ENCODE data around the gene FAM162A. TPM values are rescaled to one million over a fixed set of nuclear protein-coding genes. Genes with fewer than 3 reads are reported as not detected.
A peak's percentile ranks its signal among the peaks of the same experiment; 100 is the strongest.
"Not testable (repeated sequence)": the region's sequence is repeated elsewhere in the genome, so short reads cannot be mapped to it uniquely, and the experiment has no call there.

The FAM162A gene
- total RNA-seq, 1 donor from 2014 or later = 77.8 TPM

GRCh38 chr3:122415104-122415744 lies 31.2 kb downstream of the FAM162A start:
- Mint-ChIP-seq H3K4me1 (peaks cover 39% of the 10 kb centered on the region), H3K9me3 (no peaks in the 10 kb centered on the region), H3K4me3 (peak overlapping the region; percentile 98), H3K36me3 (ENCODE audit: low read depth) (peaks cover 44% of the 10 kb centered on the region), H3K27me3 (peaks cover 3% of the 10 kb centered on the region), H3K27ac (peak overlapping the region; percentile 99)
- intact Hi-C loops (cut with micrococcal nuclease) = no loop called here
- DNase-seq = peak; percentile 86

- Mint-ChIP-seq H3K27me3 (peaks cover 3% of the 10 kb centered on the region), H3K27ac (peak within 1 kb of the TSS; percentile 99), H3K4me1 (peaks cover 38% of the 10 kb centered on the region), H3K9me3 (no peaks in the 10 kb centered on the region), H3K36me3 (ENCODE audit: low read depth) (peaks cover 41% of the 10 kb centered on the region), H3K4me3 (peak within 1 kb of the TSS; percentile 98)
- intact Hi-C loops (cut with micrococcal nuclease) = loop anchor here (1.0 to 2.0 kb wide), 6 partner anchors 32 to 871 kb away; partner anchors contain the start of genes FAM162A, HSPBAP1, KPNA1 and PARP14
- DNase-seq = peak; percentile 99
These were observed 32.0 kb downstream of the FAM162A start, which contains the start of gene WDR5B for GRCh38 chr3:122415762-122416654. WDR5B (minus strand) TSS chr3:122416062; CDS start chr3:122415528, 534 bp downstream.

GRCh38 chr3:122416966-122417365 lies 33.0 kb downstream of the FAM162A start:
- peaks cover 3% of the 10 kb centered on the region for H3K27me3 Mint-ChIP-seq
- no peaks in the 10 kb centered on the region for H3K9me3 Mint-ChIP-seq
- H3K36me3 Mint-ChIP-seq (ENCODE audit: low read depth) = peaks cover 43% of the 10 kb centered on the region
- DNase-seq = no peak
- intact Hi-C loops (cut with micrococcal nuclease) = loop anchor here (1.0 to 2.0 kb wide), 6 partner anchors 33 to 872 kb away; partner anchors contain the start of genes FAM162A, HSPBAP1, KPNA1 and PARP14
- H3K27ac Mint-ChIP-seq = peak overlapping the region; percentile 99
- H3K4me1 Mint-ChIP-seq = peaks cover 38% of the 10 kb centered on the region
- H3K4me3 Mint-ChIP-seq = peak overlapping the region; percentile 98

GRCh38 chr3:122421101-122421500 lies 37.1 kb downstream of the FAM162A start:
- H3K9me3 Mint-ChIP-seq = no peaks in the 10 kb centered on the region
- H3K4me3 Mint-ChIP-seq = no peak overlapping the region
- intact Hi-C loops (cut with micrococcal nuclease) = no loop called here
- no peaks in the 10 kb centered on the region for H3K27me3 Mint-ChIP-seq
- peaks cover 40% of the 10 kb centered on the region for H3K36me3 Mint-ChIP-seq (ENCODE audit: low read depth)
- H3K27ac Mint-ChIP-seq = no peak overlapping the region
- H3K4me1 Mint-ChIP-seq = peaks cover 13% of the 10 kb centered on the region
- no peak for DNase-seq

GRCh38 chr3:122421836-122422235 lies 37.9 kb downstream of the FAM162A start:
- intact Hi-C loops (cut with micrococcal nuclease) = no loop called here
- DNase-seq = no peak
- H3K4me1 Mint-ChIP-seq = peaks cover 8% of the 10 kb centered on the region
- no peak overlapping the region for H3K27ac Mint-ChIP-seq
- H3K4me3 Mint-ChIP-seq = no peak overlapping the region
- H3K27me3 Mint-ChIP-seq = no peaks in the 10 kb centered on the region
- H3K36me3 Mint-ChIP-seq (ENCODE audit: low read depth) = peaks cover 48% of the 10 kb centered on the region
- H3K9me3 Mint-ChIP-seq = no peaks in the 10 kb centered on the region

GRCh38 chr3:122427857-122428471 lies 44.0 kb downstream of the FAM162A start:
- Mint-ChIP-seq H3K27ac (peak overlapping the region; percentile 72), H3K4me1 (peaks cover 13% of the 10 kb centered on the region), H3K36me3 (ENCODE audit: low read depth) (peaks cover 70% of the 10 kb centered on the region), H3K27me3 (no peaks in the 10 kb centered on the region), H3K9me3 (no peaks in the 10 kb centered on the region), H3K4me3 (no peak overlapping the region)
- intact Hi-C loops (cut with micrococcal nuclease) = loop anchor here (1.0 to 5.0 kb wide), 3 partner anchors 36 to 182 kb away; no protein-coding TSS in a partner anchor
- no peak for DNase-seq

GRCh38 chr3:122430371-122430770 lies 46.4 kb downstream of the FAM162A start:
- Mint-ChIP-seq H3K9me3 (no peaks in the 10 kb centered on the region), H3K36me3 (ENCODE audit: low read depth) (peaks cover 78% of the 10 kb centered on the region), H3K27me3 (no peaks in the 10 kb centered on the region), H3K27ac (no peak overlapping the region), H3K4me1 (peaks cover 13% of the 10 kb centered on the region), H3K4me3 (no peak overlapping the region)
- intact Hi-C loops (cut with micrococcal nuclease) = no loop called here
- no peak for DNase-seq

GRCh38 chr3:122435950-122436349 lies 52.0 kb downstream of the FAM162A start:
- no peak overlapping the region for H3K4me3 Mint-ChIP-seq
- H3K27me3 Mint-ChIP-seq = no peaks in the 10 kb centered on the region
- no peak for DNase-seq
- peaks cover 8% of the 10 kb centered on the region for H3K9me3 Mint-ChIP-seq
- no peak overlapping the region for H3K27ac Mint-ChIP-seq
- intact Hi-C loops (cut with micrococcal nuclease) = no loop called here
- no peaks in the 10 kb centered on the region for H3K4me1 Mint-ChIP-seq
- H3K36me3 Mint-ChIP-seq (ENCODE audit: low read depth) = peaks cover 73% of the 10 kb centered on the region

- no peak for DNase-seq
- no peaks in the 10 kb centered on the region for H3K27me3 Mint-ChIP-seq
- H3K4me1 Mint-ChIP-seq = peaks cover 4% of the 10 kb centered on the region
- no peak overlapping the region for H3K27ac Mint-ChIP-seq
- no peak overlapping the region for H3K4me3 Mint-ChIP-seq
- intact Hi-C loops (cut with micrococcal nuclease) = no loop called here
- peaks cover 77% of the 10 kb centered on the region for H3K36me3 Mint-ChIP-seq (ENCODE audit: low read depth)
- peaks cover 9% of the 10 kb centered on the region for H3K9me3 Mint-ChIP-seq
These were observed 59.1 kb downstream of the FAM162A start for GRCh38 chr3:122443090-122443489.

- DNase-seq; H3K27me3 Mint-ChIP-seq; H3K27ac Mint-ChIP-seq; H3K4me1 Mint-ChIP-seq; intact Hi-C loops (cut with micrococcal nuclease); H3K4me3 Mint-ChIP-seq: not testable (repeated sequence)
- peaks cover 83% of the 10 kb centered on the region for H3K36me3 Mint-ChIP-seq (ENCODE audit: low read depth)
- peaks cover 14% of the 10 kb centered on the region for H3K9me3 Mint-ChIP-seq
These were observed 59.9 kb downstream of the FAM162A start for GRCh38 chr3:122443762-122444490.

- H3K36me3 Mint-ChIP-seq (ENCODE audit: low read depth) = peaks cover 85% of the 10 kb centered on the region
- H3K4me3 Mint-ChIP-seq; DNase-seq; H3K27me3 Mint-ChIP-seq; intact Hi-C loops (cut with micrococcal nuclease); H3K4me1 Mint-ChIP-seq; H3K27ac Mint-ChIP-seq: not testable (repeated sequence)
- H3K9me3 Mint-ChIP-seq = peaks cover 17% of the 10 kb centered on the region
These were observed 60.5 kb downstream of the FAM162A start for GRCh38 chr3:122444491-122444887.

- H3K4me3 Mint-ChIP-seq; intact Hi-C loops (cut with micrococcal nuclease); H3K27me3 Mint-ChIP-seq; H3K4me1 Mint-ChIP-seq; H3K27ac Mint-ChIP-seq; DNase-seq: not testable (repeated sequence)
- H3K36me3 Mint-ChIP-seq (ENCODE audit: low read depth) = peaks cover 77% of the 10 kb centered on the region
- peaks cover 17% of the 10 kb centered on the region for H3K9me3 Mint-ChIP-seq
These were observed 64.2 kb downstream of the FAM162A start for GRCh38 chr3:122448218-122448617.

GRCh38 chr3:122451371-122451770 lies 67.4 kb downstream of the FAM162A start:
- Mint-ChIP-seq H3K9me3 (peaks cover 8% of the 10 kb centered on the region), H3K36me3 (ENCODE audit: low read depth) (peaks cover 57% of the 10 kb centered on the region), H3K4me1 (no peaks in the 10 kb centered on the region), H3K4me3 (no peak overlapping the region), H3K27me3 (no peaks in the 10 kb centered on the region), H3K27ac (no peak overlapping the region)
- intact Hi-C loops (cut with micrococcal nuclease) = no loop called here
- DNase-seq = no peak

All from activated CD4-positive, alpha-beta T cell treated with anti-CD3 and anti-CD28 coated beads, Interleukin-2, amount 10 ng/mL, durations not matched to agents 24 days and 14 days (primary cell).